Natural killer cell (primary cell): ENCODE results near the gene ATG9A. TPM values are rescaled to one million over a fixed set of nuclear protein-coding genes. Genes with fewer than 3 reads are reported as not detected.

Source experiments
- ATAC-seq, 3 donors: fragments of 150-1000 bp in 2 of 3; fragments of 200-7000 bp in 1 of 3; cut with Tn5 transposase; 1 replicate in 1 of 3; 2 replicates in 2 of 3; pipeline ENCODE4 v1.10.0; 2021; ENCODE audit warnings: mild to moderate bottlenecking in 2 of 3, moderate library complexity in 2 of 3
- DNase-seq, 2 donors: peaks; one replicate each; pipeline versions ENCODE4 v3.0.0 to v3.0.0-alpha.2; 2013 to 2021; ENCODE audit warnings: mixed read lengths in 1 of 2
- H3K27ac ChIP-seq: one replicate; pipeline ENCODE4 v1.5.1; 2013; ENCODE audit warnings: mild to moderate bottlenecking, low read length
- H3K27me3 ChIP-seq: one replicate; pipeline ENCODE4 v1.6.1; 2013; ENCODE audit warnings: low read length; ENCODE audit not compliant: control insufficient read depth, insufficient read depth
- H3K36me3 ChIP-seq: one replicate; pipeline ENCODE4 v1.6.1; 2013; ENCODE audit warnings: low read length; ENCODE audit not compliant: control insufficient read depth, insufficient read depth
- H3K4me1 ChIP-seq: one replicate; pipeline ENCODE4 v1.6.1; 2013; ENCODE audit warnings: low read length; ENCODE audit not compliant: control insufficient read depth, insufficient read depth
- H3K4me3 ChIP-seq: one replicate; pipeline ENCODE4 v1.5.1; 2013; ENCODE audit warnings: low read length
- H3K9me3 ChIP-seq: one replicate; pipeline ENCODE4 v1.6.1; 2013; ENCODE audit warnings: low read length; ENCODE audit not compliant: control insufficient read depth, insufficient read depth
- H3K27ac Mint-ChIP-seq, 2 donors: one replicate each; pipeline ENCODE4 v1.8.0; 2022; ENCODE audit warnings: mild to moderate bottlenecking in 2 of 2, mixed read lengths in 2 of 2, moderate library complexity in 1 of 2
- H3K27me3 Mint-ChIP-seq, 2 donors: one replicate each; pipeline ENCODE4 v1.8.0; 2022; ENCODE audit warnings: low read depth in 2 of 2, mixed read lengths in 2 of 2
- H3K36me3 Mint-ChIP-seq: one replicate; pipeline ENCODE4 v1.8.0; 2022; ENCODE audit warnings: mixed read lengths
- H3K4me1 Mint-ChIP-seq, 2 donors: one replicate each; pipeline ENCODE4 v1.8.0; 2022; ENCODE audit warnings: mixed read lengths in 2 of 2
- H3K4me3 Mint-ChIP-seq: one replicate; pipeline ENCODE4 v1.8.0; 2022; ENCODE audit warnings: mild to moderate bottlenecking, moderate library complexity, mixed read lengths
- H3K9me3 Mint-ChIP-seq, 2 donors: one replicate each; pipeline ENCODE4 v1.8.0; 2022; ENCODE audit warnings: mixed read lengths in 2 of 2
- CTCF ChIP-seq: fragments of 200-600 bp; IDR thresholded peaks from one replicate; pipeline ENCODE4 v1.8.0; 2022; ENCODE audit warnings: antibody characterized with exemption
- WGBS: methylation state at CpG from one replicate; pipeline ENCODE4 v1.1.7; 2013; ENCODE audit warnings: missing lambda C conversion rate; ENCODE audit not compliant: insufficient coverage; 5-methylcytosine and 5-hydroxymethylcytosine counted together
- intact Hi-C: fragments of 100-400 bp; cut with micrococcal nuclease; formaldehyde crosslinking; loops from one replicate; pipeline ENCODE4 v1.14.2; 2022
- total RNA-seq, 4 donors: library from RNA; stranded (reverse); fragments of 120-200 nt in 1 of 4; gene quantifications; one replicate each; pipeline versions ENCODE4 v1.2.3 to v1.2.4, GENCODE V29; 2013 to 2022

ATG9A gene
- 100 to 1,000 TPM in 2 of 3 donors, 10 to 100 TPM in 1; 98.1 to 110 (median 108) TPM for total RNA-seq
- total RNA-seq (2013), result 18.8 TPM

DNA sequence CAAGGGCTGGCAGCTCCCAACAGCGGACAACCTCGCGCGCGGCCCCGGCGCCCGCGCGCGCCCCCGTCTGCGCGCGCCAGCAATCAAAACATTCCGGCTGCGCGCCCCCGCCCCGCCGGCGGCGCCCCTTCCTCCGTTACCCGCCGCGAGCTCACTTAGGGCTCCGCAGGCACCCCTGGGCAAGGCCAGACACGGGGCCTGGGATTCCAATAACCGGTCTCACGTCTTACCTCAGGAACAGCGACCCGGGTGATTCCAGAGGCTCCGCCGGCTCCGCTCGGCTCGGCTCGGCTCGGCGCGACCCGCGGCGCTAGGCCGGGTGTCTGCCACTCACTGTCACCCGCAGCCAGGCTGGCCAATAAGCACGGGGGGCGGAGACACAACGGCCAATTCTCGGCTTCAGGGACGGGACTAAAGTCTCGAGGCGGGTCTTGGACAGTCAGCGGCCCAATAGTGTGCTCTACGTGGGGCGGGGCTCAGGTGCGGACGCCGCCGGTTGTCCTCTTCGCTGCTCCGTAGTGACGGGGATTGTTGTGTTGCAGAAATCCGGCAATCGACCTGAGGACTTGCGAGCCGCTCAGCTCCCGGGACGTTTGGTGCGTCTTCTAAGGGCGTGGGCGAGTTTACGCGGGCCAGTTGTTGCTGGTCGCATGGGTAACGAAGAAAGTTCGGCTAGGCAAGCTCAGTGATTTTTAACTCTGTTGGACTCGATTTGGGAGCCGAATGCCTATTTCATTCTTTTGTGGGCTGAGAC, at the start of gene ATG9A, which contains the start of gene ANKZF1:
TSS of gene ATG9A (minus strand) at position 332 of the 754 bp plus-strand sequence. CDS start 1,612 bp downstream, outside the sequence.
TSS of gene ANKZF1 (plus strand) at position 502 of the 754 bp plus-strand sequence. CDS start 452 bp downstream, outside the sequence.
- Histone ChIP-seq H3K27me3 (no peaks in the 10 kb centered on the region), H3K36me3 (peaks cover 46% of the 10 kb centered on the region), H3K4me1 (peaks cover 34% of the 10 kb centered on the region), H3K4me3 (peak within 1 kb of the TSS; percentile 88), H3K9me3 (no peaks in the 10 kb centered on the region), H3K27ac (peak within 1 kb of the TSS; percentile 88)
- Mint-ChIP-seq H3K4me1 (peaks cover 31 to 54% of the 10 kb centered on the region in 2 donors), H3K9me3 (no peaks in the 10 kb centered on the region), H3K27ac (peak within 1 kb of the TSS; percentile 99), H3K27me3 (no peaks in the 10 kb centered on the region), H3K36me3 (peaks cover 19% of the 10 kb centered on the region), H3K4me3 (peak within 1 kb of the TSS; percentile 100)
- ATAC-seq (peak; percentile 96 to 99 (median 97)), DNase-seq (peak; percentile 96 to 99)
- WGBS, result under 1% methylated on average over 80 of the region's 80 CpGs
- no peak for TF ChIP-seq CTCF
- intact Hi-C loops, result loop anchor here (1.0 to 2.0 kb wide), 6 partner anchors 10 to 66 kb away; partner anchors contain the start of genes DNAJB2, GLB1L, STK16 and TUBA4A

- H3K4me1 Mint-ChIP-seq, result peaks cover 35 to 47% of the 10 kb centered on the region in 2 donors
- Histone ChIP-seq H3K9me3 (no peaks in the 10 kb centered on the region), H3K4me1 (peaks cover 30% of the 10 kb centered on the region), H3K4me3 (peak overlapping the region; percentile 46), H3K36me3 (peaks cover 28% of the 10 kb centered on the region), H3K27ac (peak overlapping the region; percentile 94), H3K27me3 (no peaks in the 10 kb centered on the region)
- no peaks in the 10 kb centered on the region for H3K9me3 Mint-ChIP-seq
- intact Hi-C loops, result loop anchor here (1.0 kb wide), 7 partner anchors 17 to 118 kb away; partner anchors contain the start of genes ANKZF1, ATG9A, NHEJ1 and ZFAND2B
- H3K27me3 Mint-ChIP-seq, result no peaks in the 10 kb centered on the region
- TF ChIP-seq CTCF, result no peak
- DNase-seq (no peak), ATAC-seq (no peak)
- H3K36me3 Mint-ChIP-seq, result no peaks in the 10 kb centered on the region
- 10% methylated on average over 6 of the region's 9 CpGs for WGBS
- peak overlapping the region; percentile 97 to 99 for H3K27ac Mint-ChIP-seq
- peak overlapping the region; percentile 94 for H3K4me3 Mint-ChIP-seq
These were observed 49.3 kb upstream of the ATG9A start for GRCh38 chr2:219278655-219279150.

- peak; percentile 97 for TF ChIP-seq CTCF
- peak overlapping the region; percentile 97 to 99 for H3K27ac Mint-ChIP-seq
- 22% methylated on average over 25 of the region's 25 CpGs for WGBS
- peak overlapping the region; percentile 46 for H3K4me3 ChIP-seq
- H3K27me3 Mint-ChIP-seq, result no peaks in the 10 kb centered on the region
- DNase-seq, result peak; percentile 76 to 88
- peak overlapping the region; percentile 94 for H3K27ac ChIP-seq
- no peaks in the 10 kb centered on the region for H3K9me3 ChIP-seq
- H3K36me3 Mint-ChIP-seq, result no peaks in the 10 kb centered on the region
- ATAC-seq, result no peak
- H3K4me1 ChIP-seq, result peaks cover 30% of the 10 kb centered on the region
- H3K4me3 Mint-ChIP-seq, result peak overlapping the region; percentile 94
- intact Hi-C loops, result loop anchor here (1.0 kb wide), 1 partner anchor 74 kb away; no protein-coding TSS in a partner anchor
- H3K27me3 ChIP-seq, result no peaks in the 10 kb centered on the region
- peaks cover 31 to 44% of the 10 kb centered on the region in 2 donors for H3K4me1 Mint-ChIP-seq
- no peaks in the 10 kb centered on the region for H3K9me3 Mint-ChIP-seq
- peaks cover 25% of the 10 kb centered on the region for H3K36me3 ChIP-seq
These were observed 48.5 kb upstream of the ATG9A start for GRCh38 chr2:219277703-219278654.
